Fibroblast of mammary gland (primary cell): ENCODE data around the gene KCNMA1.

Experiments
- DNase-seq: peaks from one replicate; pipeline ENCODE4 v3.0.0-alpha.2; 2010; ENCODE audit warnings: low read depth
- H3K4me3 ChIP-seq: 2 replicates; pipeline ENCODE4 v1.5.1; 2011; ENCODE audit warnings: low read depth, mild to moderate bottlenecking, low read length, moderate library complexity; ENCODE audit not compliant: control insufficient read depth
- TF ChIP-seq, protein P1 (sequence below): conservative IDR thresholded peaks from 2 replicates; pipeline ENCODE4 v1.5.1; 2011; ENCODE audit warnings: low read depth, low read length, inconsistent platforms; ENCODE audit not compliant: control insufficient read depth, insufficient read depth

Gene KCNMA1

DNA sequence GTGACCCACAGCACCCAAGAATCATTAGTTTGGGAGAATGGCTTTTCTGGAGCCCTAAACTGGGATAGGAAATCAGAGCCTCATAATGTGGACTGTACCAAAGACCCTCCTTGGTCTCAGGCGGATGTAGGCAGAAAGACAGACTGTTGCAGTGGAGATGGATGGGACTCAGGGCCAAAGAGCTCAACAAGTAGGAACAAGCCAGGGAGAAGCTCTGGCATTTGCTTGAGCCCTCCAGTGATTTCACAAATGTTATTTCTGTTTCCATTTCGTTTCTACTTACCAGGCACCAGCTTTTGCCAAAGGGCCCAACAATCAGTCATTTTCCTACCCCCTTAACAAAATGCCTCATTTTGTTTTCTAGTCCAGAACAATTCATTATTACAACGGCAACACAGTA, 762.7 kb downstream of the KCNMA1 start:
- TF ChIP-seq, protein P1, sequence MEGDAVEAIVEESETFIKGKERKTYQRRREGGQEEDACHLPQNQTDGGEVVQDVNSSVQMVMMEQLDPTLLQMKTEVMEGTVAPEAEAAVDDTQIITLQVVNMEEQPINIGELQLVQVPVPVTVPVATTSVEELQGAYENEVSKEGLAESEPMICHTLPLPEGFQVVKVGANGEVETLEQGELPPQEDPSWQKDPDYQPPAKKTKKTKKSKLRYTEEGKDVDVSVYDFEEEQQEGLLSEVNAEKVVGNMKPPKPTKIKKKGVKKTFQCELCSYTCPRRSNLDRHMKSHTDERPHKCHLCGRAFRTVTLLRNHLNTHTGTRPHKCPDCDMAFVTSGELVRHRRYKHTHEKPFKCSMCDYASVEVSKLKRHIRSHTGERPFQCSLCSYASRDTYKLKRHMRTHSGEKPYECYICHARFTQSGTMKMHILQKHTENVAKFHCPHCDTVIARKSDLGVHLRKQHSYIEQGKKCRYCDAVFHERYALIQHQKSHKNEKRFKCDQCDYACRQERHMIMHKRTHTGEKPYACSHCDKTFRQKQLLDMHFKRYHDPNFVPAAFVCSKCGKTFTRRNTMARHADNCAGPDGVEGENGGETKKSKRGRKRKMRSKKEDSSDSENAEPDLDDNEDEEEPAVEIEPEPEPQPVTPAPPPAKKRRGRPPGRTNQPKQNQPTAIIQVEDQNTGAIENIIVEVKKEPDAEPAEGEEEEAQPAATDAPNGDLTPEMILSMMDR: no peak
- H3K4me3 ChIP-seq: no peak overlapping the region
- DNase-seq: no peak

DNA sequence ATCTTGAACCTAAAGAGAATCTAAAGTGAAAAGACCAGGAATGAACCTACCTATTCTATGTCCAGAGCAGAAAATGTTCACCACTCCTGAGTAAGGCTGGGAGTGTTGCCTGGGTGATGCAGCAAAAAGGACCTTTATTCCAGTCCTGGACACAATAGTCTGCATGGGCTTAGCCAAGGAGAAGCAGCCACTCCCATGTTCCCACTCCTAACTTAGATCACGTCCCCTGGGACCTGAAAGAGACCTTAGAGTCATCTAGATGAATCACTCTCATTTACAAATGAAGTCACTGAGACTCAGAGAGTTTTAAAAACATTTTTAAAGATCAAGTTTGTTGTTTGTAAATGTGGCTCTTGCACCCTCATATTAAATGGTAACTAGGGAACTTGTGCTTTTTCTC, 763.4 kb downstream of the KCNMA1 start:
- H3K4me3 ChIP-seq: no peak overlapping the region
- peak; percentile 96 for DNase-seq
- TF ChIP-seq, protein P1: no peak

DNA sequence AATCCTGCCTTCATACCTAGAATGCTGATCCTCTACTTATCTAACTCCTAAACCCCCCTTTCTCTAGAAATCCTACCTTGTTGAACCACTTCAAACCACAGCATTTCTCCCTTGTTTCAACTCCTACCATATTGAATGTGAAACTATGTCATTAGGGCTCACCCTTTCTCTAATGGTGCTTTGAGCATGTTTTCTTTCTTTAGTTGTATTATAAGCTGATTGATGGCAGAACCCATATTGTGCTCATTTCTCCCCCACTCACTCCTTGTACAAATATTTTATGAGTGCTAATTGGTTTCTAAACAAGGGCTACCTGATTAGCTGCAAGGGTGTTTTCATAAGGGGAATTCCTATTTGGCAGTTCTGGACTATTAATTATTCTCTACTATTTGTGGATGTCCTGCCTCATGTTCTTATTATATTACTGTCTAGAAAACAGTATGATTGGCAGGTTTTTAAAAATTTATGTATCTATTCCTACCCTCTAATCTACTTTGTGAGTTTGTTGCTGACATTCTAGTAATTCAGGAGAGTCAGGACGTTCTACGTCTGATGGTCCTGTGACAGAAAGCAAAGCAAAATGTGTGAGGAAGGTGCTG, 765.8 kb downstream of the KCNMA1 start:
- no peak for DNase-seq
- H3K4me3 ChIP-seq: no peak overlapping the region
- TF ChIP-seq, protein P1: no peak

DNA sequence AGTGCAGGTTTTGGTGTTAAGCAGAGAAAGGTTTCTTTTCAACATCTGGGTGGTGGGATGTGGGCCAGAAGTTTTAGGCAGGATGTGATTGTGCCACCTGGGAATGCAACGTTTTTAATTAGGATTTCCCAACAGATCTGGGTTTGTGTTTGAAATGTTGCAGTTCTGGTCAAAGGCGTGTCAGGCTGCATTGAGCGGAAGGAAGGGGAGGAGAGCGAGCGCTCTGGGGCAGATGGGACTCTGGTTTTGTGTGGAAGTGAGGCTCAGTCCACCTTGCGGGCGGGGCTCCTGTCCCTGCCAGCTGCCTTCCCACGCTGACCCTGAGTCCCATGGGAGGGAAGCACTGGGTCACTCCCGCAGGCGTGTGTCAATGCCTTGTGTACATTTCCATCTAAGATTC, 767.7 kb downstream of the KCNMA1 start:
- DNase-seq: peak; percentile 46
- no peak overlapping the region for H3K4me3 ChIP-seq
- TF ChIP-seq, protein P1: no peak

DNA sequence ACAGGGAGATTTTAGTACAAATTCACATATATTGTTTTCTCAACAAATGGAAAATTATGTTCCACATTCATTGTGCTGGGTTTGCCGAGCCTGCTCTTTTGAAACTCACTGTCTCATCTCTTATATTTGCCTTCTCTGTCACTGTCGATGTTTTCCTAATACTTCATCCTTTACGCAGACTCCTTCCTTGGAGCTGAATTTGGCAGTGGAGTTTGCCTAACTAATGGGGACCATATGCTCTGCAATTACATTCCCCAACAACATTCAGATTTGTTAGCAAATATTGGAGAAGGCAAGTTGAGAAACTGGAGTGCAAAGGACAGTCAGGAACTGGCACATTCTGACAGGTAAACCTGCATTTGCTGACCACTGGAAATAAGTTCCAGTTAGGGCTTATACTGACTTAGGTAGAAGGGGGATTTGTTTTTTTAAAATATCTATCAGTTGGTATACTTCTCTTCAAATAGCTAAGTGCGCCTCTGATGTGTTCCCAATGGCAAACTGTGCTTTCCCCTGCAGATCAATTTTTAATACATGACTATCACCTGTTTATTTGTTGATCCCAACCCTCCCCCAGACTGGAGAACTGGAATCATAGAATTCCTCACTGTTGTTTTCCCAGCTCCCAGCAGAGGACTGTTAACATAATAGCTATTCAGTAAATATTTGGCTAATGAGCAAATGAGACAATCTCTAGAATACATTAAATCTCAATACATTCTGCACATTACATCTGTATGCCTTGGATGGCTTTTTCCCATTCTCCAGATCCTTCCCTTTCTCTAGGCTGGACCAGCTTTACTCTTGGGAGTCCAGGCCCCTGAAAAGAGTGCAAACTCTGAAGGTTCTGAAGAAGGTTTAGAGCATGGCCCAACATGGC, 769.3 kb downstream of the KCNMA1 start:
- TF ChIP-seq, protein P1: no peak
- no peak overlapping the region for H3K4me3 ChIP-seq
- DNase-seq: peak; percentile 80

DNA sequence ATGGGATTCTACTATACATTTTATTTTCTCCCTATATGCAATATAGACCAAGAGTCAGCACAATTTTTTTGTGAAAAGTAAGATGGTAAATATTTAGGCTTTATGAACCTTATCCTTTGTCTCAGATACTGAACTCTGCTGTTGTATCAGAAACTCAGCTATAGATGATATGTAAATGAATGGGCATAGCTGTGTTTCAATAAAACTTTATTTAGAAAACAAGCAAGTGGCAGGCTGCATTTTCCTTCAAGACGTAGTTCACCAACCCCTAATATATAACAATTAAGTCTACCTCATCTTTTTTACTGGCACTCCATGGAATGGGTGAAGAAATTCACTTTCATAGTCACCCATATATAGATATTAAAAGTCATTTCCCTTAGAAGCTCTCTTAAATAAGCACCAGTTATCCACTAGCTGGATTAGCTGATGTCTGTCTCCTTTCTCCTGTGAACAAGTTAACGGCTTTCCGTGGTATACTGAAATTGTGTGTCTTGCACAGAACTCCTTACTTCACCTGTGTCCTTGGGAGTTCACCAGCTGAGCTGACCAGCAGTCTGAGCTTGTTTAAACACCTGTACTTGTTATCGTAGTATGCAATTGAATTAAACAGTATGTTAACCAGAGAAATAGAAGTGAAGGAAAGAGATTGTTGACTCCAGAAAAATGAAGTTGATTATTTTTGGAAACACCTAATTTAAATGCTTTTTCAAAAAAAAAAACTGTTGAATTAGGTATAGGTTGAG, 770.6 kb downstream of the KCNMA1 start:
- TF ChIP-seq, protein P1: no peak
- DNase-seq: no peak
- no peak overlapping the region for H3K4me3 ChIP-seq
